GM18951 (cell line): ENCODE data around the gene H1-8.
"Not testable (repeated sequence)": the region's sequence is repeated elsewhere in the genome, so short reads cannot be mapped to it uniquely, and the experiment has no call there.

Source experiments
- POLR2A ChIP-seq: IDR thresholded peaks from 4 replicates; pipeline ENCODE4 v1.6.1; 2011; ENCODE audit warnings: mild to moderate bottlenecking; ENCODE audit not compliant: insufficient read length, insufficient read depth; ENCODE audit errors: extremely low read depth
- in situ Hi-C: fragments of 300-500 bp; cut with MboI; formaldehyde crosslinking; loops from one replicate; pipeline ENCODE4 v1.12.0; 2022; ENCODE audit warnings: low sequenced_read_pairs, mixed read lengths, inconsistent platforms; ENCODE audit not compliant: unreplicated experiment

Gene H1-8

DNA sequence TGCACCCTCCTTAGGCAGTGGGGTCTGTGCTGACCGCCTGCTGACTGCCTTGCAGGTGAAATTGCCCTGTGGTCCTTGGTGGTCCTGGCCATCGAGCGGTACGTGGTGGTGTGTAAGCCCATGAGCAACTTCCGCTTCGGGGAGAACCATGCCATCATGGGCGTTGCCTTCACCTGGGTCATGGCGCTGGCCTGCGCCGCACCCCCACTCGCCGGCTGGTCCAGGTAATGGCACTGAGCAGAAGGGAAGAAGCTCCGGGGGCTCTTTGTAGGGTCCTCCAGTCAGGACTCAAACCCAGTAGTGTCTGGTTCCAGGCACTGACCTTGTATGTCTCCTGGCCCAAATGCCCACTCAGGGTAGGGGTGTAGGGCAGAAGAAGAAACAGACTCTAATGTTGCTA, 12.2 kb upstream of the H1-8 start:
- no peak for TF ChIP-seq POLR2A
- in situ Hi-C loops, result no loop called here

DNA sequence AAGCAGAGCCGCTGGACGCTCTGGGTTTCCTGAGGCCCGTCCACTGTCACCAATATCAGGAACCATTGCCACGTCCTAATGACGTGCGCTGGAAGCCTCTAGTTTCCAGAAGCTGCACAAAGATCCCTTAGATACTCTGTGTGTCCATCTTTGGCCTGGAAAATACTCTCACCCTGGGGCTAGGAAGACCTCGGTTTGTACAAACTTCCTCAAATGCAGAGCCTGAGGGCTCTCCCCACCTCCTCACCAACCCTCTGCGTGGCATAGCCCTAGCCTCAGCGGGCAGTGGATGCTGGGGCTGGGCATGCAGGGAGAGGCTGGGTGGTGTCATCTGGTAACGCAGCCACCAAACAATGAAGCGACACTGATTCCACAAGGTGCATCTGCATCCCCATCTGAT, 11.3 kb upstream of the H1-8 start:
- no peak for TF ChIP-seq POLR2A
- in situ Hi-C loops, result no loop called here

DNA sequence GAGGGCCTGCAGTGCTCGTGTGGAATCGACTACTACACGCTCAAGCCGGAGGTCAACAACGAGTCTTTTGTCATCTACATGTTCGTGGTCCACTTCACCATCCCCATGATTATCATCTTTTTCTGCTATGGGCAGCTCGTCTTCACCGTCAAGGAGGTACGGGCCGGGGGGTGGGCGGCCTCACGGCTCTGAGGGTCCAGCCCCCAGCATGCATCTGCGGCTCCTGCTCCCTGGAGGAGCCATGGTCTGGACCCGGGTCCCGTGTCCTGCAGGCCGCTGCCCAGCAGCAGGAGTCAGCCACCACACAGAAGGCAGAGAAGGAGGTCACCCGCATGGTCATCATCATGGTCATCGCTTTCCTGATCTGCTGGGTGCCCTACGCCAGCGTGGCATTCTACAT, 10.7 kb upstream of the H1-8 start:
- in situ Hi-C loops, result no loop called here
- no peak for TF ChIP-seq POLR2A

DNA sequence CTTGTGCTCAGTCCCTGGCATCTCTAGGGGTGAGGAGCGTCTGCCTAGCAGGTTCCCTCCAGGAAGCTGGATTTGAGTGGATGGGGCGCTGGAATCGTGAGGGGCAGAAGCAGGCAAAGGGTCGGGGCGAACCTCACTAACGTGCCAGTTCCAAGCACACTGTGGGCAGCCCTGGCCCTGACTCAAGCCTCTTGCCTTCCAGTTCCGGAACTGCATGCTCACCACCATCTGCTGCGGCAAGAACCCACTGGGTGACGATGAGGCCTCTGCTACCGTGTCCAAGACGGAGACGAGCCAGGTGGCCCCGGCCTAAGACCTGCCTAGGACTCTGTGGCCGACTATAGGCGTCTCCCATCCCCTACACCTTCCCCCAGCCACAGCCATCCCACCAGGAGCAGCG, 9.6 kb upstream of the H1-8 start:
- in situ Hi-C loops, result no loop called here
- no peak for TF ChIP-seq POLR2A

DNA sequence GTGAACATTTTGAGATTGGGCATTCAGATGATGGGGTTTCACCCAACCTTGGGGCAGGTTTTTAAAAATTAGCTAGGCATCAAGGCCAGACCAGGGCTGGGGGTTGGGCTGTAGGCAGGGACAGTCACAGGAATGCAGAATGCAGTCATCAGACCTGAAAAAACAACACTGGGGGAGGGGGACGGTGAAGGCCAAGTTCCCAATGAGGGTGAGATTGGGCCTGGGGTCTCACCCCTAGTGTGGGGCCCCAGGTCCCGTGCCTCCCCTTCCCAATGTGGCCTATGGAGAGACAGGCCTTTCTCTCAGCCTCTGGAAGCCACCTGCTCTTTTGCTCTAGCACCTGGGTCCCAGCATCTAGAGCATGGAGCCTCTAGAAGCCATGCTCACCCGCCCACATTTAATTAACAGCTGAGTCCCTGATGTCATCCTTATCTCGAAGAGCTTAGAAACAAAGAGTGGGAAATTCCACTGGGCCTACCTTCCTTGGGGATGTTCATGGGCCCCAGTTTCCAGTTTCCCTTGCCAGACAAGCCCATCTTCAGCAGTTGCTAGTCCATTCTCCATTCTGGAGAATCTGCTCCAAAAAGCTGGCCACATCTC, 8.4 kb upstream of the H1-8 start:
- in situ Hi-C loops, result no loop called here
- TF ChIP-seq POLR2A, result no peak

DNA sequence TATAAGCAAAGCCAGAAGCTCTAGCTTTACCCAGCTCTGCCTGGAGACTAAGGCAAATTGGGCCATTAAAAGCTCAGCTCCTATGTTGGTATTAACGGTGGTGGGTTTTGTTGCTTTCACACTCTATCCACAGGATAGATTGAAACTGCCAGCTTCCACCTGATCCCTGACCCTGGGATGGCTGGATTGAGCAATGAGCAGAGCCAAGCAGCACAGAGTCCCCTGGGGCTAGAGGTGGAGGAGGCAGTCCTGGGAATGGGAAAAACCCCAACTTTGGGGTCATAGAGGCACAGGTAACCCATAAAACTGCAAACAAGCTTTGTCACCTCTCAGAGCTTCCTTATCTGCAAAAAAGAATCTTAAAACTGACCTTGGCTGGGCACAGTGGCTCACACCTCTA, 7.9 kb upstream of the H1-8 start:
- TF ChIP-seq POLR2A, result no peak
- in situ Hi-C loops, result no loop called here

DNA sequence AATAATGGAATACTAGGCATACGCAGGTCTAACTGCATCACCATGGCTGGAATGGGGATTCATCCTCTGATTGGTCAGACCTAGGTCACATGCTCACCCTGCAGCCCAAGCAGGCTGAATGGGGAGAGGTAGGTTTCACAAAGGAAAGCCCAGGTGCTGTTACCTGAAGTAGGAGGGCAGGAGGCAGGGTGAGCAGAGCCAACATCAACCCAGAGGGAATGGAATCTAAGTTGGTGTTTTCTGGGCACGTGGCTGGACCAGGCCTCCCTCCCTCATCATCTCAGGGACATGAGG, 6.7 kb upstream of the H1-8 start:
- in situ Hi-C loops, result no loop called here
- no peak for TF ChIP-seq POLR2A

DNA sequence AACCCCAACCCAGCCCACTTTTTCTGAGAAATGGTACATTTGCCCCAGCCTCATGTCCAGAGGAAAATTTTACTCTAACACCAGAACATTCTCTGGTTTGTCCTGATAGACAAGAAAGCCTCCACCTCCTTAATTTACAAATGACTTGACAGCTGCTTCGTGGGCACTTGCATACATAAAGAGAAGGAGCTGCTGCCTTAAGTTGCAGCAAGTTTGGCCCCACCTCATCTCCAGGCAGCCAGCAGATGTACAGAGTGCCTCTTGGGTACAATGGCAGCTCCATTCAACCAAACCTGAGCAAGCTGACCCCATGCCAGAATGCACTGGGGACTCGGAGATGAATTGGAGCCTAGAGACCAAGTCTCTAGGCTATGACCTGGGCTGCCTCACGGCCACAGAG, 6.2 kb upstream of the H1-8 start:
- no peak for TF ChIP-seq POLR2A

DNA sequence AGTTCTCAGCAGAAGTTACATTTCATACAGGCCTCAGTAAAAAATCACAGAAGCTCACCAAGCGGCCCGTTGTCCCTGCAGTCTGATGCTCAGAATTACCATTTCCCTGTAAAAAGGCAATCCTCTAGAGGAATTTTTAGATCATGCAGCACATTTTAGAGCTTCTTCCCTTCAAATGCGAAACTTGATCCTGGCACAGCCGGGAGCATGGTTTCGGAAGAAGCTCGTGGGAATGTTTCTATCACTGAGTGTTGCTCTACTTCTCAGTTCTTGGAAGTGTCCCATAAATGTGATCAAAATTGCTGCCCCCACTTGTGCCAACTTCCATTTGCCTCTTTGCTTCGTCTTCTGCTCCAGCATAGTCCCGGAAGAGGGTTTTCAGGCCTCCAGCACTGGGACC, 3.8 kb upstream of the H1-8 start:
- in situ Hi-C loops, result no loop called here

More for the DNA sequence above, 6.2 kb upstream of the H1-8 start:
- in situ Hi-C loops, result no loop called here

DNA sequence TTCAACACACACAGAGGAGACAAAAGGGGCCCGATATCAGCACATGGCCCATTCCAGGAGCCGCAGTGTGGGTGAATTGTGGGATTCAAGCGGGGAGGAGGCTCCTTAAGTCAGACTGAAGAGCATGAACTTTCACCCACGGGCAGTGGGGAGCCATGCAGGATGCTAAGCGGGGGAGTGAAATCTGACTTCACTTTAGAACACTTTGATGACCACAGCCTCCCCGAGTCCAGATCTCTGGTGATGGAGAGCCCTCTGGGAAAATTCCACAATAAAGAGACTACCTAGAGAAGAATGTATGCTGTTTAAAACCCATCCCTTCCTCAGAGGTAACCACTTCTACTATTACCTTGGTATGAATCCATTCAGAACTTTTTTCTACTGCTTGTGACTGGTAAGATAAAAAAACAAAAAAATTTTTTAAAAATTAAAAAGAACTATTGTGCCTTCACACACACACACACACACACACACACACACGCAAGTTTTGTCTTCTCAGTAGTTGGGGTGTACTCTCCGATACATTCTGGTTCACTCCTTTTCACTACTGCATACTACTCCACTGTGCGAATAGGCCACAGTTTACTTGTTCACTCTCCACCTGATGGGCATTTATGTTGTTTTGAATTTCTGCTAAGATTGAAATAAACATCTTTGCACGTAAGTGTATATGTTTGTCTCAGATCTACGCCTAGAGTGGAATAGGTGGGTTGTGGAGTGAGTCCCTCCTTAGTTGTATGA, 2.0 kb upstream of the H1-8 start:
- TF ChIP-seq POLR2A, result no peak
- in situ Hi-C loops, result no loop called here

More for the DNA sequence above, 3.8 kb upstream of the H1-8 start:
- no peak for TF ChIP-seq POLR2A

DNA sequence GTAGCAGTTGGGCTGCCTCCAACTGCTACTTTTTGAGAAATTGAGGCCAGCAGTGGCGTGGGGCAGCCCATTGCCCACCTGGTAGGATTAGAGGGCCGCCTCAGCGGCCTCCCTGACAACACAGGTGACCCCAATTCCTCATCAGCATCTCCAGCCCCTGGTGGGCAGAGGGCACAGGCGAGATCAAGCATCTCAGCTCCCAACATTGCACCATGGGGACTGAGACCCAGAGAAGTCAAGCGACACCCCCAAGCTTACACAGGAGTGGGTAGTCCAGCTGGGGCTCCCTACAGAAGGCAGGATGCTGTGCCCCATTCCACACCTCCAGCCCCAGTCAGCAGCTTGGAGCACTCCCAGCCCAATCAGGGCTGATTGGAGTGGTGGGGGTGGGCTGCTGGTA, 228 bp upstream of the H1-8 start:
- no peak for TF ChIP-seq POLR2A
- in situ Hi-C loops, result no loop called here

DNA sequence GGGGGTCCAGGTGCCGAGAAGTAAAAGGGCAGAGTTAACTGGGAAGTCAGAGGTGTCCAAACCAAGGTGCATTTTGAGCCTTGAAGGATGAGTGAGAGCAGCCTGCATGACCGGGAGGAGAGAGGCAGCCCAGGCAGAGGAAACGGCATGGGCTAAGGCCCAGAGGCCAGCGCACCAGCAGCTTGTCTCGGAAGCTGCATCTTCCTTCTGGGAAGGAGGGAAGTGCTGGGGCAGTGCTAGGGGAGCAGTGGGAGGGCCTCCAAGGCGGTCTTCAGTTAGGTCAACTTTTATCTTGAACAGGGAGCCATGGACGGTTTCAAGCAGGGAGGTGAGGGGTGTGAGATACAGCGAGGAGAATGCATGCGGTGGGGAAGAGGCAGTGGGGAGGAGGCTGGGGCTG, 1.0 kb downstream of the H1-8 start:
- TF ChIP-seq POLR2A, result no peak
- in situ Hi-C loops, result no loop called here

DNA sequence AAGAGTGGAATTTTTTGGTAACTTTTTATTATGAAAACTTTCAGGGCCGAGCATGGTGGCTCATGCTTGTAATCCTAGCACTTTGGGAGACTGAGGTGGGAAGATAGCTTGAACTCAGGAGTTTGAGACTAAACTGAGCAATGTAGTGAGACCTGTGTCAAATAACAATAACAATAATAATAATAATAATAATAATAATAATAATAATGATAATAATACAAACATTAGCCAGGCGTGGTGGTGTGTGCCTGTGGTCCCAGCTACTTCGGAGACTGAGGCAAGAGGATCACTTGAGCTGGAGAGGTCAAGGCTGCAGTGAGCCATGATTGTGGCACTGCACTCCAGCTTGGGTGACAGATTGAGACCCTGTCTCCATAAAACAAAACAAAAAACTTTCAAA, 3.0 kb downstream of the H1-8 start:
- in situ Hi-C loops, result not testable (repeated sequence)

DNA sequence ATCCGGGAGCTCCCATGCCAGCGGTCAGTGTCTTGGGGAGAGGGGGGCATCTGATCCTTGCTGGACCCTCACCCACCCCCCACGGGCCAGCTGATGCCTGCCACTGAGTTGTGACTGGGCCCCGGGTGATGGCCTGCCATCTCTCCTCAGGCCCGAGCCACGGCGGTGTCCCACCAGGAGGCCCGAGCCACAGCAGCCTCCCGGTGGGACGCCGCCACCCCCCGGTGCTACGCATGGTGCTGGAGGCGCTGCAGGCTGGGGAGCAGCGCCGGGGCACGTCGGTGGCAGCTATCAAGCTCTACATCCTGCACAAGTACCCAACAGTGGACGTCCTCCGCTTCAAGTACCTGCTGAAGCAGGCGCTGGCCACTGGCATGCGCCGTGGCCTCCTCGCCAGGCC, 4.3 kb downstream of the H1-8 start:
- in situ Hi-C loops, result no loop called here
- TF ChIP-seq POLR2A, result no peak
